HEK293 (cell line): ENCODE measurements around the gene IL12RB1.

ENCODE experiments used
- EGR2 ChIP-seq: fragments of 450-650 bp; formaldehyde crosslinking; IDR thresholded peaks from 2 replicates; pipeline ENCODE4 v1.5.1; 2016; ENCODE audit warnings: low read depth, missing biosample characterization, missing genetic modification characterization
- GLIS1 ChIP-seq: fragments of 450-650 bp; formaldehyde crosslinking; IDR thresholded peaks from 2 replicates; pipeline ENCODE4 v1.5.1; 2016; ENCODE audit warnings: missing biosample characterization, missing genetic modification characterization
- KLF9 ChIP-seq: fragments of 450-650 bp; formaldehyde crosslinking; IDR thresholded peaks from 2 replicates; pipeline ENCODE4 v1.5.1; 2016; ENCODE audit warnings: missing biosample characterization, missing genetic modification characterization, low read depth
- MZF1 ChIP-seq: fragments of 450-650 bp; formaldehyde crosslinking; IDR thresholded peaks from 2 replicates; pipeline ENCODE4 v1.5.1; 2017; ENCODE audit warnings: missing biosample characterization, missing genetic modification characterization, borderline replicate concordance
- OVOL3 ChIP-seq: fragments of 450-650 bp; formaldehyde crosslinking; IDR thresholded peaks from 2 replicates; pipeline ENCODE4 v1.5.1; 2016; ENCODE audit warnings: missing biosample characterization, missing genetic modification characterization
- PRDM1 ChIP-seq: fragments of 450-650 bp; formaldehyde crosslinking; IDR thresholded peaks from 2 replicates; pipeline ENCODE4; 2016; ENCODE audit warnings: missing biosample characterization, missing genetic modification characterization
- SCRT1 ChIP-seq: fragments of 450-650 bp; formaldehyde crosslinking; IDR thresholded peaks from 2 replicates; pipeline ENCODE4 v1.5.1; 2016; ENCODE audit warnings: missing biosample characterization, missing genetic modification characterization, borderline replicate concordance
- SP2 ChIP-seq: fragments of 450-650 bp; formaldehyde crosslinking; IDR thresholded peaks from 2 replicates; pipeline ENCODE4 v1.5.1; 2016; ENCODE audit warnings: missing biosample characterization, missing genetic modification characterization
- ZIC2 ChIP-seq: fragments of 450-650 bp; formaldehyde crosslinking; IDR thresholded peaks from 2 replicates; pipeline ENCODE4 v1.5.1; 2016; ENCODE audit warnings: missing biosample characterization, missing genetic modification characterization
- ZNF132 ChIP-seq: fragments of 450-650 bp; formaldehyde crosslinking; IDR thresholded peaks from 2 replicates; pipeline ENCODE4 v1.5.1; 2017; ENCODE audit warnings: missing biosample characterization, missing genetic modification characterization, borderline replicate concordance
- ZNF138 ChIP-seq: fragments of 450-650 bp; formaldehyde crosslinking; IDR thresholded peaks from 2 replicates; pipeline ENCODE4 v1.5.1; 2016; ENCODE audit warnings: missing biosample characterization, missing genetic modification characterization, borderline replicate concordance
- ZNF140 ChIP-seq: fragments of 450-650 bp; formaldehyde crosslinking; IDR thresholded peaks from 2 replicates; pipeline ENCODE4 v1.5.1; 2016; ENCODE audit warnings: missing biosample characterization, missing genetic modification characterization
- ZNF169 ChIP-seq: fragments of 450-650 bp; formaldehyde crosslinking; IDR thresholded peaks from 2 replicates; pipeline ENCODE4 v1.5.1; 2016; ENCODE audit warnings: missing biosample characterization, missing genetic modification characterization
- ZNF174 ChIP-seq: fragments of 450-650 bp; formaldehyde crosslinking; IDR thresholded peaks from 2 replicates; pipeline ENCODE4 v1.5.0; 2017; ENCODE audit warnings: missing biosample characterization, mild to moderate bottlenecking, missing genetic modification characterization
- ZNF175 ChIP-seq: fragments of 450-650 bp; formaldehyde crosslinking; IDR thresholded peaks from 2 replicates; pipeline ENCODE4 v1.5.1; 2016; ENCODE audit warnings: missing biosample characterization, missing genetic modification characterization
- ZNF2 ChIP-seq: fragments of 450-650 bp; formaldehyde crosslinking; IDR thresholded peaks from 2 replicates; pipeline ENCODE4 v1.5.1; 2016; ENCODE audit warnings: missing biosample characterization, missing genetic modification characterization
- ZNF239 ChIP-seq: fragments of 450-650 bp; formaldehyde crosslinking; IDR thresholded peaks from 2 replicates; pipeline ENCODE4 v1.5.1; 2016; ENCODE audit warnings: missing biosample characterization, missing genetic modification characterization
- ZNF26 ChIP-seq: fragments of 450-650 bp; formaldehyde crosslinking; IDR thresholded peaks from 2 replicates; pipeline ENCODE4 v1.5.1; 2016; ENCODE audit warnings: missing biosample characterization, missing genetic modification characterization
- ZNF423 ChIP-seq: fragments of 450-650 bp; formaldehyde crosslinking; IDR thresholded peaks from 2 replicates; pipeline ENCODE4 v1.5.1; 2016; ENCODE audit warnings: missing biosample characterization, missing genetic modification characterization
- ZNF426 ChIP-seq: fragments of 450-650 bp; formaldehyde crosslinking; IDR thresholded peaks from 2 replicates; pipeline ENCODE4 v1.5.1; 2017; ENCODE audit warnings: missing biosample characterization, missing genetic modification characterization, mild to moderate bottlenecking, inconsistent platforms, moderate library complexity
- ZNF473 ChIP-seq: fragments of 450-650 bp; formaldehyde crosslinking; IDR thresholded peaks from 2 replicates; pipeline ENCODE4 v1.5.1; 2017; ENCODE audit warnings: missing biosample characterization, missing genetic modification characterization
- ZNF529 ChIP-seq: fragments of 450-650 bp; formaldehyde crosslinking; IDR thresholded peaks from 2 replicates; pipeline ENCODE4 v1.5.1; 2017; ENCODE audit warnings: missing genetic modification characterization, missing biosample characterization; ENCODE audit not compliant: insufficient replicate concordance
- ZNF561 ChIP-seq: fragments of 450-650 bp; IDR thresholded peaks from 2 replicates; pipeline ENCODE4 v1.5.1; 2018; ENCODE audit warnings: missing biosample characterization, missing genetic modification characterization, borderline replicate concordance
- ZNF629 ChIP-seq: fragments of 450-650 bp; formaldehyde crosslinking; IDR thresholded peaks from 2 replicates; pipeline ENCODE4 v1.5.1; 2017; ENCODE audit warnings: missing biosample characterization, missing genetic modification characterization
- ZNF677 ChIP-seq: fragments of 450-650 bp; IDR thresholded peaks from 2 replicates; pipeline ENCODE4 v1.5.0; 2018; ENCODE audit warnings: missing biosample characterization, mild to moderate bottlenecking, missing genetic modification characterization, moderate library complexity
- ZNF785 ChIP-seq: fragments of 450-650 bp; formaldehyde crosslinking; IDR thresholded peaks from 2 replicates; pipeline ENCODE4 v1.5.1; 2016; ENCODE audit warnings: missing biosample characterization, missing genetic modification characterization
- ZNF792 ChIP-seq: fragments of 450-650 bp; formaldehyde crosslinking; IDR thresholded peaks from 2 replicates; pipeline ENCODE4 v1.5.1; 2016; ENCODE audit warnings: missing biosample characterization, missing genetic modification characterization
- ZNF843 ChIP-seq: fragments of 450-650 bp; formaldehyde crosslinking; IDR thresholded peaks from 2 replicates; pipeline ENCODE4 v1.5.1; 2016; ENCODE audit warnings: missing biosample characterization, missing genetic modification characterization
- ZXDB ChIP-seq: fragments of 450-650 bp; formaldehyde crosslinking; IDR thresholded peaks from 2 replicates; pipeline ENCODE4 v1.5.1; 2016; ENCODE audit warnings: missing biosample characterization, missing genetic modification characterization
- TF ChIP-seq, protein P1 (sequence below): sonication (generic); formaldehyde crosslinking; IDR thresholded peaks from 2 replicates; pipeline ENCODE4 v1.8.1; 2022; ENCODE audit warnings: mild to moderate bottlenecking, moderate library complexity, missing genetic modification reagents
- TF ChIP-seq, protein P2 (sequence below): fragments of 450-650 bp; formaldehyde crosslinking; IDR thresholded peaks from 2 replicates; pipeline ENCODE4 v1.5.1; 2016; ENCODE audit warnings: missing biosample characterization, missing genetic modification characterization
- TF ChIP-seq, protein P3 (sequence below): fragments of 450-650 bp; formaldehyde crosslinking; IDR thresholded peaks from 2 replicates; pipeline ENCODE4 v1.5.1; 2016; ENCODE audit warnings: missing biosample characterization, missing genetic modification characterization
- TF ChIP-seq, protein P4 (sequence below): fragments of 450-650 bp; formaldehyde crosslinking; IDR thresholded peaks from 2 replicates; pipeline ENCODE4 v1.5.1; 2016; ENCODE audit warnings: missing biosample characterization, missing genetic modification characterization

The IL12RB1 gene

GRCh38 chr19:18109733-18110608 is 23.2 kb upstream of the IL12RB1 start (continued):
- TF ChIP-seq ZNF473 (tag by site-specific recombination) (no peak), ZNF140 (tag by site-specific recombination) (no peak), MZF1 (tag by site-specific recombination) (no peak), ZNF423 (no peak), ZNF239 (no peak), OVOL3 (tag by site-specific recombination) (no peak), EGR2 (tag by site-specific recombination) (no peak; the same call in 1 of the 2 replicates), ZNF174 (tag by site-specific recombination) (no peak), ZNF629 (no peak), ZNF529 (tag by site-specific recombination) (no peak), ZNF26 (no peak), SCRT1 (tag by site-specific recombination) (no peak), ZNF169 (tag by site-specific recombination) (no peak), PRDM1 (tag by site-specific recombination) (no peak), ZNF2 (tag by site-specific recombination) (no peak), ZXDB (tag by site-specific recombination) (no peak), ZNF561 (tag by site-specific recombination) (no peak), ZNF677 (tag by site-specific recombination) (no peak), SP2 (peak; percentile 50), ZNF785 (tag by site-specific recombination) (no peak), GLIS1 (tag by site-specific recombination) (peak; percentile 59; the same call in 1 of the 2 replicates), ZNF132 (no peak), ZNF175 (no peak), ZNF138 (tag by site-specific recombination) (no peak), ZIC2 (tag by site-specific recombination) (no peak), KLF9 (tag by site-specific recombination) (no peak), ZNF792 (no peak), ZNF843 (peak; percentile 20; the same call in 1 of the 2 replicates), ZNF426 (tag by site-specific recombination) (no peak)
- TF ChIP-seq, protein P1, sequence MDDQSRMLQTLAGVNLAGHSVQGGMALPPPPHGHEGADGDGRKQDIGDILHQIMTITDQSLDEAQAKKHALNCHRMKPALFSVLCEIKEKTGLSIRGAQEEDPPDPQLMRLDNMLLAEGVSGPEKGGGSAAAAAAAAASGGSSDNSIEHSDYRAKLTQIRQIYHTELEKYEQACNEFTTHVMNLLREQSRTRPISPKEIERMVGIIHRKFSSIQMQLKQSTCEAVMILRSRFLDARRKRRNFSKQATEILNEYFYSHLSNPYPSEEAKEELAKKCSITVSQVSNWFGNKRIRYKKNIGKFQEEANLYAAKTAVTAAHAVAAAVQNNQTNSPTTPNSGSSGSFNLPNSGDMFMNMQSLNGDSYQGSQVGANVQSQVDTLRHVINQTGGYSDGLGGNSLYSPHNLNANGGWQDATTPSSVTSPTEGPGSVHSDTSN (CRISPR knock-in tag): no peak
- TF ChIP-seq, protein P2, sequence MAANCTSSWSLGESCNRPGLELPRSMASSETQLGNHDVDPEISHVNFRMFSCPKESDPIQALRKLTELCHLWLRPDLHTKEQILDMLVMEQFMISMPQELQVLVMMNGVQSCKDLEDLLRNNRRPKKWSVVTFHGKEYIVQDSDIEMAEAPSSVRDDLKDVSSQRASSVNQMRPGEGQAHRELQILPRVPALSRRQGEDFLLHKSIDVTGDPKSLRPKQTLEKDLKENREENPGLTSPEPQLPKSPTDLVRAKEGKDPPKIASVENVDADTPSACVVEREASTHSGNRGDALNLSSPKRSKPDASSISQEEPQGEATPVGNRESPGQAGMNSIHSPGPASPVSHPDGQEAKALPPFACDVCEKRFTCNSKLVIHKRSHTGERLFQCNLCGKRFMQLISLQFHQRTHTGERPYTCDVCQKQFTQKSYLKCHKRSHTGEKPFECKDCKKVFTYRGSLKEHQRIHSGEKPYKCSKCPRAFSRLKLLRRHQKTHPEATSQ: no peak
- TF ChIP-seq, protein P3, sequence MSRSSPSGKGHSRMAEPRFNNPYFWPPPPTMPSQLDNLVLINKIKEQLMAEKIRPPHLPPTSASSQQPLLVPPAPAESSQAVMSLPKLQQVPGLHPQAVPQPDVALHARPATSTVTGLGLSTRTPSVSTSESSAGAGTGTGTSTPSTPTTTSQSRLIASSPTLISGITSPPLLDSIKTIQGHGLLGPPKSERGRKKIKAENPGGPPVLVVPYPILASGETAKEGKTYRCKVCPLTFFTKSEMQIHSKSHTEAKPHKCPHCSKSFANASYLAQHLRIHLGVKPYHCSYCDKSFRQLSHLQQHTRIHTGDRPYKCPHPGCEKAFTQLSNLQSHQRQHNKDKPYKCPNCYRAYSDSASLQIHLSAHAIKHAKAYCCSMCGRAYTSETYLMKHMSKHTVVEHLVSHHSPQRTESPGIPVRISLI: no peak
- TF ChIP-seq, protein P4, sequence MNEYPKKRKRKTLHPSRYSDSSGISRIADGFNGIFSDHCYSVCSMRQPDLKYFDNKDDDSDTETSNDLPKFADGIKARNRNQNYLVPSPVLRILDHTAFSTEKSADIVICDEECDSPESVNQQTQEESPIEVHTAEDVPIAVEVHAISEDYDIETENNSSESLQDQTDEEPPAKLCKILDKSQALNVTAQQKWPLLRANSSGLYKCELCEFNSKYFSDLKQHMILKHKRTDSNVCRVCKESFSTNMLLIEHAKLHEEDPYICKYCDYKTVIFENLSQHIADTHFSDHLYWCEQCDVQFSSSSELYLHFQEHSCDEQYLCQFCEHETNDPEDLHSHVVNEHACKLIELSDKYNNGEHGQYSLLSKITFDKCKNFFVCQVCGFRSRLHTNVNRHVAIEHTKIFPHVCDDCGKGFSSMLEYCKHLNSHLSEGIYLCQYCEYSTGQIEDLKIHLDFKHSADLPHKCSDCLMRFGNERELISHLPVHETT (tag by site-specific recombination): no peak
